Measurements from ENCODE around the gene LAPTM5.

The LAPTM5 gene

GRCh38 chr1:30755746-30756145 lies 1.8 kb downstream of the LAPTM5 start:
- no peak for DNase-seq (ENCODE audit: low spot score)

DNA sequence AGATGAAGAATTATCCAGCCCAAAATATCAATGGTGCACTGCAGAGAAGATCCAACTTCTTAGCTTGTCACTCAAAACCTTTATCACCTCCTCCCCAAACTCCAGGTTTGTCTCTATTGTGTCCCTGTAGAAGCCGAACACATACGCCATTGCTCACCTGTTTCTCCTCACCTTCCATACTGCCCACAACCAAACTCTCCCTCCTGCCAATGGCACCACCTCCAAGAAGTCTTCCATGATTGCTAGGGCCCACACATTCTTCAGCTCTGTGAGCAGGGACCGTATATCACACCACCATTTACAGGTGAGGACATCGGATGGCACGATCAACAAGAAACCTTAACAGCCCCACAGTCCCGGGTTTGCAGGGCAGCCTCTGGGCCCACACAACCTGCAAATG lies 2.2 kb downstream of the LAPTM5 start:
- no peak for DNase-seq (ENCODE audit: low spot score)

DNA sequence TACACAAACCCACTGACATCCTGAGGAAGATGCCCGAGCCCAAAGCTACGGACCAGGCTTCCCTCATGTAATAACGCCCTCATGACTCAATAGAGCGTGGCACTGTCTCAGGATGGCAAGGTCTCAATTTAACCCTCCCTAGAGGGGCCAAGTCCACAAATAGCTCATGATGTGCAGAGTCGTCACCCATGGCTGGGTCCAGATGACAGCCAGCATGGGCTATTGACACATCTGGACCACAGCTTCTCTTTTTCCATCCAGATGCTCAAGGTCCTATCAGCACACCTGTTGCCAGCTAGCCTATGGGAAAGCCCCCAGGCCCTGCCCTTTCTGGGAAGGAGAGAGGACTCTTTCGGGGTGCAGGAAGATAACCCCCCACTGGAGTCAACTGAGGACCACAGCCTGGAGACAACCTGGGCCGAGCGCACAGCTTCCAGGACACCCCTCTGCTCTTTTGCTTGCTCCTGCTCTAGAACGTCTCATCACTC lies 2.8 kb downstream of the LAPTM5 start:
- no peak for DNase-seq (ENCODE audit: low spot score)

DNA sequence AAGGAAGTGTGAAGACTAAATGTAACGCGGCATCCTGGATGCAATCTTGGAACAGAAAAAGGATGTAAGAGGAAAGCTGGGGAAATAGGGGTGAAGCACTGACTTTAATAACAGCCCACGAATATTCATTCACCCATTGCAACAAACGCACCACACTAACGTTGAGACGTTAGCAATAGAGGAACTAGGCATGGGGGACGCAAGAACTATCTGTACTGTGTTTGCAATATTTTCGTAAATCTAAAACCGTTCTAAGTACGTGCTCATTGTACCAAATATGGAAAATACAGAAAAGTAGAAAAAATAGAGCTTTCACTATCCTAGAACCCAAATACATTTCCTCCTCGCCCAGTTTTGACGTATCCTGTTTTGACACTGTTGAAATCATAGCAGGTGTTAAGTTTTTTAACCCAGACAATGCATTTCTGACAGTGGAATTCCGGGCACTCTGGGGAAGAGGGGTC lies 3.9 kb downstream of the LAPTM5 start:
- no peak for DNase-seq (ENCODE audit: low spot score)

GRCh38 chr1:30753118-30753517 lies 4.5 kb downstream of the LAPTM5 start:
- no peak for DNase-seq (ENCODE audit: low spot score)

GRCh38 chr1:30752651-30752908 lies 5.0 kb downstream of the LAPTM5 start:
- no peak for DNase-seq (ENCODE audit: low spot score)

DNA sequence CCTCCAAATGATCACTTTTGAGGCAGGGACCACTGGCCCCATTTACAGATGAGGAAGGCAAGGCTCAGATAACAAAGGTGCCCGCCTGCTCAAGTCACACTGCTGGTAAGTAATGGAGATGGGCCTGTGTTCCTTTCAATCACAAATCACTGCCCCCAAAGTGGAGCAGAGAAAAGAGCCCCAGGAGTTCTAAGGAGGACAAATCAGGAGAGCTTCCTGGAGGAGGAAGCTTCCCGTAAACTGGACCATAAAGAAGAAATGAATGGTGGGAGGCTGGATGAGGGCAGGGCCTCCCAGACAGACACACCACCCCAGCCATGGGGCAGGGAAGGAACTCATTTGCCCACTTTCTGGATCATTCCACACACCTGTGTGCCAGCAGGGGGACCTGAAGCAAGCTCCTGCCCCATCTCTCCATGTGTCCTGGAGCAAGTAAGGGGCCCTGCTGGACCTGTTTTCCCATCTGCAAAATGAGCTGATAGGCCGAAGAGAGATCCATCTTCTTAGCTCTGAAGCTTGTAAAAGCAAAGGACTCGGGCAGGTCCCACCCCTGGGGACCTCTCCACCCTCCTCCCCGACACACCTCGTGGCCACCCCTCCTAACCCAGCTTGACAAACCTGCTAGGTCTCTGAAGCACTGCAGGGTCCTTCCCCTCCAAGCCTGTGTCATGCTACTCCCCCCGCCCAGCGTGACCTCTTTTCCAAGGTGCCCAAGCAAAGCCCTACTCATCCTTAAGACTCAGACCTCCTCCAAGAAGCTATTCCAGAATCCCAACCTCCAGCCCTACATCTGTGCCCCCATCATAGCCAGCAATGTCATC lies 5.5 kb downstream of the LAPTM5 start:
- no peak for DNase-seq (ENCODE audit: low spot score)

GRCh38 chr1:30750731-30751291 lies 6.8 kb downstream of the LAPTM5 start:
- DNase-seq (ENCODE audit: low spot score) = no peak

DNA sequence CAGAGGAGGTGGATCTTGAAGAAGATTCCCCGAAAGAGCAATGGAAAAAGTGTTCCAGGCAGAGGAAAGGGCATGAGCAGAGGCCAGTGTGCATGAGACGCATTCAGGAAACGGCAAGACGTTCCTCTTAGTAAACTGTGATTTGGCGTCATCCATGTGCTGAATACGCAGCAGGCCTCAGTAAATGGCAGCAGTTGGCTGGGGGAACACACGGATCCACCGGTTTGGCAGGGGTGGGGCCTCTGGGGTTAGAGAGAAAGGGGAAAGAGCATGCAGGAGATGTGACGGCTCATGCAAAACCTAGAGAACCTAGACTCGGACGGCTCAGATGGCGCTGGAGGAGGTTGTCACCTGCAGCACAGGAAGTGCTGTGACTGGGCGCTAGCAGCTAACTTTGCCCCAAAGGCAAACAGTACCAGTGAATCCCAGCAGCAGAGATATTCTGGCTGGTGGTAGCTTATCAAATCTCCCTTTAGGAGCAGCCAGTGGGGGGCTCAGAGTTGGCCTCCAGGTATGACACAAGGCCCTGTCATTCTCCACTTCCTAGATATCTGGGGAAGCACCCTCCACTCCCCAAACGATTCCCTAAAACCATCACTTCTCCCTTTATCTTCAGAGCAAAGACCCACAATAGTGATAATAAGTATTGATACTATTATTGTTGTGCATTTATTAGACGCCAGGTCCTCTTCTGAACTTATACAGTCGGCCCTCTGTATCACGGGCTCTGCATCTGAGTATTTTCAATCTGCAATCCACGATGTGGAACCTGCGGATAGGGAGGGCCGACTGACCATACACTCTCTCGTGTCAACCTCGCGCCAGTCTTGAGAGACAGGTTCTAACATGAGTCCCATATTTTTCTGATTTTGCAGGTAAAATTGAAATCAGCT lies 7.6 kb downstream of the LAPTM5 start:
- no peak for DNase-seq (ENCODE audit: low spot score)

DNA sequence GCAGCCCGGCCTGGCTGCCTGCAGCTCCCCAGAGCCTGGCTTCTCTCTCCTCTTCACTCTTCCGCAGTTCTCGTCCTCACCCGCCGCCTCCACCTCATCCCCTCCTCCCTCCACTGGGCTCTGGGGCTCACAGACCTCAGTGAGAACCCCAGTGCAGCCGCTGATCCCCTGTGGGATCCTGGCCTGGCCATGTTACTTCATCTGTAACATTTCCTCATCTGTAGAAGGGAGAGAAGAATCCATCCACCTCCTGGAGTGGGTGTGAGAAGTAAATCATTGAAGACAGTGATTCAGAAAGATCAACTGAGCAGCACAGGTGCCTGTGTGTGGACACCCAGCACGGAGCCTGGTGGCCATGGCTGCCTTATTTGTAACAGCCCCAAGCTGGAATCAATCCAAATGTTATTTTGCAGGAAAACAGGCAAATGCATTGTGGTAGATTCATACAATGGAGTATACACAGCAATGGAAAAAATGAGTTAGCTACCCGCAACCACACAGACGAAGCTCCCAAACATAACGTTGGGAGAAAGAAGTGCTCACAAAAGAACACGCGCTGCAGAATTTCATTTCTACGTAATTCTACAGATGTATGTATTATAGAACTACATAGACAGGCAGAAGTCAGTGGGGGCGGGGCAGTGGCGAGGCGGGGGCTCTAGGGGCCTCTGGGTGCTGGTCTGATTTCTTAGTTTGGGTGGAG lies 8.7 kb downstream of the LAPTM5 start:
- DNase-seq (ENCODE audit: low spot score) = no peak

DNA sequence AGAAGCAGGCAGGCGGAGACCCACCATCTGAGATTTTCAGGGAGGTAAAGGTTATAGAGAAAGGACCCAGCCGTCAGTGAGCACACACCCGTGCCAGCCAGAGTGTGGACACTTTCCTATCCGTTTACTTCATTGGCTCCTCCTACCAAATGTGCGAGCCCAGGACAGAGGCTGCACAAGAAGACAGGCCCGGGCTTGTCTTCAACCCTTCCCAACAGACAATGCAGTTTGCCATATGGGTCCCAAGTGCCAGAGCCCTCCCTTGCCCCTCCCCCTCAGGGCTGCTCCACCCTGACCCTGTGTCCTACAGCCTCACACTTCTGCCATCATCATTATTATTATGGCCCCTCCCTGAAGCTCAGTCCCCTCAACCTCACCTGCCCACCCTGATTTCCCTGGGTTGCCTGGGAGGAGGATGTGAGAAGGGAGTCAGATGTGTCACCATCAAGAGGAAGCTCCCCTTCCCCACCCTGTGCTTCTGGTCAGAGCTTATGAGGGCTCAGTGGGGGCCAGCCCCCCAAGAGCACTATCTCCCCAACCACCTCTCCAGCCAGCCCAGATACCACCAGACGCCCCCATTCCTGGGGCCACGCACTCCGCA lies 9.4 kb downstream of the LAPTM5 start:
- DNase-seq (ENCODE audit: low spot score) = no peak

DNA sequence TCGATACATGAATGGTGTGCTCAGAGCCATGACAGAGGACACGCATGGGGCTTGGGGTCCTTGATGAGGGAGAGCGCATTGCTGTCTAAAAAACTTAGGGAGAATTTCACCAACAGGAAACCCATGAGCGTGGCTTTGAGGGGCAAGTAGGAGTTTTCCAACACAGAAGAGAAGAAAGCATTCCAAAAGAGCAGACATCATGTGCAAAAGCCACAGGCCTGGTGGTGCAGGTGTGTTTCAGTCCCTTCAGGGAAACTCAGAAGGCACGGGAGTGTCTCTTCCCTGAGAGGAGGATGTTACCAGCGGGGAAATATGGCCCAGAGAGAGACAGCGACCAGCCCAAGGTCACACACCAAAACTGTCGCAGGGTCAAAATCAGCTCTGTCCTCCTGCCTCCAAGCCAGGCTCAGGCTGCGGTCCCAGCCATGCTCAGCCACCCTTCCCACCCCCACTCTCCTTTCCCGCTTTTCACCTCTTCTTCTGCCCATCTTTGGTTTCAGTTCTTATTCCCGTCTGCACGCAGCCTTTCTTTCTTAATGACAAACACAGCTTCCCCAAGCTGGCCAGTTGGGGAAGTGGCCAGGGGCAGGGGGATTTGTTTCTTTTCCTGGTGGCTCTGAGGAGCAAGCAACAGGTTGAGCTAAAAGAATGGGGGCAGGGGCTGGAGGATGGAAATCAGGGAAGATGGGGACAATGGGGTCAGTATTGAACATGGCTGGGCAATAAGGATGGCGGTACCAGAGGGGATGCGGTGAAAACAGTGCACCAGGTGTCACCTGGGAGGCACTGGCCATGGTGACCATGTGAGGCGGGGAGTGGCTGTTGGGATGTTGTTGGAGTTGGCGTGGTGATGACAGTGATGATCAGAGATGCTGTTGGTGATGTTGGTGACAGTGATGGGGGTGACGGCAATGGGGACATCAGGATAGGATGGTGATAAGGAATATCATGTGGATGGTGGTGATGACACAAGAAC lies 10.3 kb downstream of the LAPTM5 start:
- DNase-seq (ENCODE audit: low spot score) = no peak

DNA sequence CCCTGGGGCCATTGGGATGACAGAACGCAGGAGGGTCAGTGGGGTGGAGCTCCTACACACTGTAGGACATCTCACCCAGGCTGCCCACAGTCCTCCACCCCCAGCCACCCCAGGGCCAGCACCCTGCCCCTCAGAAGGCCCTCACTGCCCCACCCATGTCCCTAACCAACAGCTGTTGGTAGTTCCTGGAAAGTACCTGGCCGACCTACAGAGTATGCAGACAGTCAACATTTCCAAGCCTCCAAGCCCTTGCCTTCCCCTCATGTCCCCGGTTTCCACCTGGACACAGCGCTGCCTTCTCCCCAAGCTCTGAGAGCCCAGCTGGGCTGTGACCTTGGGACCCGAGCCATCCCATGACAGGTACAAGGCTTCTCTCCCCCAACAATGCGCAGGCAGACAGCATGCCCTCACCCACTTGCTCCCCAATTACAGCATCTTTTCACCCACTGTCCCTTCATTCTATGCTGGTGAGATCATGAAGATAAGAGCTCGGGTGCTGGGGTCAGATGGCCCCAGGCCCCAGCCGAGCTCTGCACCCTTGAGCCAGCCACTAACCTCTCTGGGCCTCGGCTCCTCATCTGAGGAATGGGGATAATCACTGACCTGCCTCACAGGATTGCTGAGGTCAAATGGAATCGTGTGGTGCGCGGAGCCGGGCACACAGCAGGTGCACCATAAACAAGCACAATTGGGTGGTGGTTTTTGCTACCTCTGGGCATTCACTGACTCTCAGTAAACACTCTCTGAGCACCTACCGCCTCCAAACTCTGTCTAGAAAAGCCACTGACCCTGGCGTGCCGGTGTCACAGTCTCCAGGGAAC lies 11.2 kb downstream of the LAPTM5 start:
- no peak for DNase-seq (ENCODE audit: low spot score)

GRCh38 chr1:30745834-30746208 lies 11.8 kb downstream of the LAPTM5 start:
- DNase-seq (ENCODE audit: low spot score) = no peak

DNA sequence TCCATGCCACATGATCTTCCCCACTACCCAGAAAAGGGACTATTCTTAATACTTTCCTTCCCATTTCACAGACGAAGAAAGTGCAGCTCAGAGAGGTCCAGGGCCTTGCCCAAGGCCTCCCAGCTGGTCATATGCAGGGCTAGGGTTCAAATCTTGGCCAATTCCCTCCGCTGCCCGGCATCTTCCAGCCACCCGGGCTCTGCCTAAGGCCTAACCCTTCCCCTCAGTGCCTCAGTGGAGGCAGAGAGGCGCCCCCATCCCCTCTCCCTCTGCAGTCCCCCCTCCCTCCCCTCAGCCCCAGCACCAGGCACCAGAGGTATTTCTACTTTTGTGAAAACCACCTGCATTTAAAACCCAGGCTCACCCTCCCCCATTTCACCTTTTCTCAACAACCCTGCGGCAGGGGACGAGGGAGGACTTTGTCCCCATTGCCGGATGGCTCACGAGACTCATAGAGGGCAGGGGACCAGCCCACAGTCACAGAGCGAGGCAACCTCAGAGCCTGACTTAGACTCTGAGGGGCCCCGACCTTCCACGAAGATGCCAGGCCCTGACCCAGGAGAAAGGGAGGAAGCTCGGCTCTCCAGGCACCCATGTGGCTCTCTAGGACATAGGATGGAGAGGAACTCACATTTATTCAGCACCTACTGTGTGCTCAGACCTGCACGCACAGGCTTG lies 12.3 kb downstream of the LAPTM5 start:
- no peak for DNase-seq (ENCODE audit: low spot score)

DNA sequence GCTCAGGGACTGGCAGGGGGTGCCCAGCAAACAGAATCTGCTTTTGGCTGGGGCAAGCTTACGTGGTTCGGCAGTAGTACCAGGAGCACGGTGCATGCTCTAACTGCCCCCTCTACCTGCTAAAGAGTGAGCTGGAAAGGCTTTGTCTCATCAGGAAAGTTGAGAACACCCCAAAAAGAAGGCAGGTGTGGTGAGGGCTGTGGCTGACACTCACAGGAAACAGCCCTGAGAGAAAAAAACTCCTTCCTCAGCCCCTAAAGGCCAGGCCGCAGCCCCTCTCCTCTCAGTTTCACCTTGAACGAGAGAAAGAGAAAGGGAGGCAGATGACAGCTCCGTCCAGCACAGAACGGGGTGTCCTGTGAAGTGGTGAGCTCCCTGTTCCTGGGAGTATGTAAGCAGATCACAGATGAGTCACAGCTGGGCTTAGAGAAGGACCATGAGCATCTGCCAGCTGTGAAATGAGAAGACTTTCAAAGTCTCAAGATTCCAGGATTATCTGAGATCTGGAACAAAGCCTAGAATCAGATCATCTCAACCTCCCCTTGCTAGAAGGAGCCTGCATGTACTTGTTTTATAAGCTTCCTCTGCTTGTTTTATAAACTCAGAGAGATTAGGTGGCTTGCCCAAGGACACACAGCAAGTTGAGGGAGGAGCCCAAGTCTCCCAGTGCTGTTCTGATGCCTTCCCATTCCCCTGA lies 13.4 kb downstream of the LAPTM5 start:
- DNase-seq (ENCODE audit: low spot score) = no peak

GRCh38 chr1:30743584-30744059 lies 14.0 kb downstream of the LAPTM5 start:
- no peak for DNase-seq (ENCODE audit: low spot score)

DNA sequence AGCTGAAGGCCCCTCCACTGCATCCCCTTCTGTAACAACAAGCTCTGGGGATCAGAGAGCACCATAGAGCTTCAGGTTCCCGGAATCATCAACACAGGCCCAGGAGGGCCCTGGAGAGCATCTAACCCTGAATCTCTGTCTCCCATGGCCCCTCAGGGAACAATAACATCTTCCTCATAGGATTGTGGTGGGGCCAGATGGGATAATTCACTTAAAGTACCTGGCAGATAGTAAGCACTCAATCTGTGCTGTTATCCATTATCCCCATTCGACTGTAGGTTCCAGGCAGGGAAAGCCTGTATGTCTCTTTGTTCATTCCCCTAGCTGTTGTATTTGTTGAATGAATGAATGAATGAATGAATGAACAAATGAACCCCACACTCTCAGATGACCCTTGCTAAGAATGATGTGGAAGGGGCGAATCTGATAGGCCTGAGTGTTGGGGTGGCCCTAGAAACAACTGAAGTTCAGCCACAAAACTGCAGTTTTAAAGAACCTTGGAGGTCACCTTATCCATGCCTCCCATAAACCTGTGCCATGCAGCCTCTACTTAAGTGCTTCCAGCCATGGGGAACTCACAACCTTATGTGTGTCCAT lies 14.5 kb downstream of the LAPTM5 start:
- no peak for DNase-seq (ENCODE audit: low spot score)
